ENCODE data around the gene EEF2K. TPM values are rescaled to one million over a fixed set of nuclear protein-coding genes. Genes with fewer than 3 reads are reported as not detected.

Gene EEF2K
- total and polyA plus RNA-seq, 2 of the 13 experiments (the other 11 are each of a cell fraction or from before 2014, with no cell fraction given) = 22.0 to 23.8 TPM

- TF ChIP-seq CTCF (CRISPR knock-in tag; IDR thresholded peaks at IDR 0.05) = peak; percentile 73
- no peak for TF ChIP-seq SNAI1 (CRISPR knock-in tag; IDR thresholded peaks at IDR 0.05; ENCODE audit: borderline replicate concordance)
- no peak for TF ChIP-seq MBNL3 (CRISPR knock-in tag; conservative IDR thresholded peaks at IDR 0.05)
- no peak for TF ChIP-seq ZNF598 (CRISPR knock-in tag; IDR thresholded peaks at IDR 0.05; ENCODE audit: borderline replicate concordance)
- no peak for TF ChIP-seq EHMT2 (IDR thresholded peaks at IDR 0.05; ENCODE audit: borderline replicate concordance, low read depth, low read length)
- no peak for TF ChIP-seq MXI1 (IDR thresholded peaks at IDR 0.05; ENCODE audit: borderline replicate concordance, low read depth, low read length)
- TF ChIP-seq ZNF83 (CRISPR knock-in tag; IDR thresholded peaks at IDR 0.05; ENCODE audit: borderline replicate concordance) = no peak
- TF ChIP-seq ZSCAN21 (CRISPR knock-in tag; IDR thresholded peaks at IDR 0.05; ENCODE audit: borderline replicate concordance) = no peak
- no peak for TF ChIP-seq ZNF891 (CRISPR knock-in tag; IDR thresholded peaks at IDR 0.05)
- no peak for TF ChIP-seq HES4 (CRISPR knock-in tag; IDR thresholded peaks at IDR 0.05; ENCODE audit: borderline replicate concordance)
- TF ChIP-seq ATRX (CRISPR knock-in tag; IDR thresholded peaks at IDR 0.05; ENCODE audit: borderline replicate concordance) = no peak
- no peak for TF ChIP-seq ZHX1 (CRISPR knock-in tag; IDR thresholded peaks at IDR 0.05; ENCODE audit: low read depth)
- TF ChIP-seq, protein P1, sequence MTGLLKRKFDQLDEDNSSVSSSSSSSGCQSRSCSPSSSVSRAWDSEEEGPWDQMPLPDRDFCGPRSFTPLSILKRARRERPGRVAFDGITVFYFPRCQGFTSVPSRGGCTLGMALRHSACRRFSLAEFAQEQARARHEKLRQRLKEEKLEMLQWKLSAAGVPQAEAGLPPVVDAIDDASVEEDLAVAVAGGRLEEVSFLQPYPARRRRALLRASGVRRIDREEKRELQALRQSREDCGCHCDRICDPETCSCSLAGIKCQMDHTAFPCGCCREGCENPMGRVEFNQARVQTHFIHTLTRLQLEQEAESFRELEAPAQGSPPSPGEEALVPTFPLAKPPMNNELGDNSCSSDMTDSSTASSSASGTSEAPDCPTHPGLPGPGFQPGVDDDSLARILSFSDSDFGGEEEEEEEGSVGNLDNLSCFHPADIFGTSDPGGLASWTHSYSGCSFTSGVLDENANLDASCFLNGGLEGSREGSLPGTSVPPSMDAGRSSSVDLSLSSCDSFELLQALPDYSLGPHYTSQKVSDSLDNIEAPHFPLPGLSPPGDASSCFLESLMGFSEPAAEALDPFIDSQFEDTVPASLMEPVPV (CRISPR knock-in tag; IDR thresholded peaks at IDR 0.05) = no peak
- no peak for TF ChIP-seq AFF4 (CRISPR knock-in tag; IDR thresholded peaks at IDR 0.05)
- no peak for TF ChIP-seq PTBP1 (IDR thresholded peaks at IDR 0.05; ENCODE audit: low read depth, low read length, poor library complexity, severe bottlenecking)
- peak; percentile 26; the same call in 1 of the 2 replicates for TF ChIP-seq RAD21 (CRISPR knock-in tag; IDR thresholded peaks at IDR 0.05)
- TF ChIP-seq TBP (CRISPR knock-in tag; IDR thresholded peaks at IDR 0.05) = no peak
Measured at GRCh38 chr16:22318690-22319358, 112.7 kb downstream of the EEF2K start (continued).

Data from HepG2 (cell line).